Gastroesophageal sphincter (tissue), 4 donors: ENCODE results near the gene LMAN2. TPM values are rescaled to one million over a fixed set of nuclear protein-coding genes. Genes with fewer than 3 reads are reported as not detected.

ENCODE experiments used
- ATAC-seq: fragments of 150-250 bp; one replicate; pipeline ENCODE4 v1.9.1; 2016; ENCODE audit warnings: mild to moderate bottlenecking, moderate library complexity
- H3K27ac ChIP-seq, 4 donors: fragments of 200-600 bp; sonication (generic) in 3 of 4; 1 replicate in 3 of 4; 2 replicates in 1 of 4; pipeline ENCODE4 v1.5.1; 2016 to 2019
- H3K27me3 ChIP-seq: fragments of 200-600 bp; sonication (generic); one replicate; pipeline ENCODE4 v1.5.1; 2019
- H3K36me3 ChIP-seq, 2 donors: fragments of 200-600 bp; sonication (generic); one replicate each; pipeline ENCODE4 v1.5.1; 2019; ENCODE audit warnings: control low read depth in 1 of 2
- H3K4me1 ChIP-seq, 3 donors: fragments of 200-600 bp; sonication (generic); 1 replicate in 2 of 3; 2 replicates in 1 of 3; pipeline ENCODE4 v1.5.1; 2016 to 2019; ENCODE audit warnings: control low read depth in 2 of 3
- H3K4me3 ChIP-seq, 2 donors: fragments of 200-600 bp; sonication (generic); one replicate each; pipeline ENCODE4 v1.5.1; 2019; ENCODE audit warnings: mild to moderate bottlenecking in 1 of 2, moderate library complexity in 1 of 2
- H3K9me3 ChIP-seq, 3 donors: fragments of 200-600 bp; sonication (generic); one replicate each; pipeline ENCODE4 v1.5.1; 2017 to 2019; ENCODE audit warnings: control low read depth in 2 of 3
- CTCF ChIP-seq, 4 experiments: fragments of 200-600 bp in 2 of 4; fragments of 450-650 bp in 2 of 4; sonication (generic) in 1 of 4; IDR thresholded peaks; one replicate each; pipeline ENCODE4 v1.5.1; 2017 to 2019; ENCODE audit warnings: antibody characterized with exemption in 4 of 4, mild to moderate bottlenecking in 2 of 4, moderate library complexity in 2 of 4
- EP300 ChIP-seq: sonication (generic); formaldehyde crosslinking; IDR thresholded peaks from one replicate; pipeline ENCODE4 v1.6.1; 2017; ENCODE audit warnings: antibody characterized with exemption, mild to moderate bottlenecking
- POLR2A ChIP-seq, 2 donors: fragments of 450-650 bp; IDR thresholded peaks; one replicate each; pipeline ENCODE4 v1.6.1; 2017; ENCODE audit warnings: antibody characterized with exemption in 2 of 2, mild to moderate bottlenecking in 2 of 2, moderate library complexity in 1 of 2
- POLR2AphosphoS5 ChIP-seq: sonication (generic); formaldehyde crosslinking; IDR thresholded peaks from one replicate; pipeline ENCODE4 v1.6.1; 2017; ENCODE audit warnings: antibody characterized with exemption
- WGBS, 2 donors: methylation state at CpG; one replicate each; pipeline ENCODE4 v1.1.5; 2018; ENCODE audit warnings: low coverage in 1 of 2; 5-methylcytosine and 5-hydroxymethylcytosine counted together
- total RNA-seq, 4 donors: library from RNA; depleted of rRNA; stranded (reverse); fragments of >200 nt; gene quantifications; one replicate each; pipeline ENCODE4 v1.1.0, GENCODE V29; 2016

Gene LMAN2
- total RNA-seq, 4 donors from 2014 or later, result 78.1 to 147 (median 111) TPM

DNA sequence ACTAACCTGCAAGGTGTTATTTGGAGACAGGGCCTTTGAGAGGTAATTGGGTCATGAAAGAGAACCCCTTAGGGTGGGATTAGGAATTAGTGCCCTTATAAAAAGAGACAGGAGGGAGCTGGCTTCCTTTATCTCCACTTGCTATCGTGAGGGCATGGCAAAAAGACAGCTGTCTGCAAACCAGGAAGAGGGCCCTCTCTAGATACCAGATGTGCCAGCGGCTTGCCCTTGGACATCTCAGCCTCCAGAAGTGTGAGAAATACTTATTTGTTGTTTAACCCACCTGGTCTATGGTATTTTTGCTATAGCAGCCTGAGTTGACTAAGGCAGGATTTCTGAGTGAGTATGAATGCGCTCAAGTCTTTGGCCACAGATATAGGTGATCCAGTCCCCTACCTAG is 5.3 kb upstream of the LMAN2 start:
- Histone ChIP-seq H3K9me3 (no peaks in the 10 kb centered on the region), H3K36me3 (no peaks in the 10 kb centered on the region), H3K27ac (no peak overlapping the region), H3K4me1 (peaks cover 0 to 7% (median 0%) of the 10 kb centered on the region in 3 donors), H3K4me3 (no peak overlapping the region), H3K27me3 (peaks cover 12% of the 10 kb centered on the region)
- ATAC-seq, result no peak
- 74 to 78% methylated on average over 3 of the region's 3 CpGs for WGBS, 2 donors
- TF ChIP-seq EP300 (no peak), POLR2A (IDR thresholded peaks at IDR 0.05) (no peak), POLR2AphosphoS5 (no peak), CTCF (IDR thresholded peaks at IDR 0.05) (no peak)

DNA sequence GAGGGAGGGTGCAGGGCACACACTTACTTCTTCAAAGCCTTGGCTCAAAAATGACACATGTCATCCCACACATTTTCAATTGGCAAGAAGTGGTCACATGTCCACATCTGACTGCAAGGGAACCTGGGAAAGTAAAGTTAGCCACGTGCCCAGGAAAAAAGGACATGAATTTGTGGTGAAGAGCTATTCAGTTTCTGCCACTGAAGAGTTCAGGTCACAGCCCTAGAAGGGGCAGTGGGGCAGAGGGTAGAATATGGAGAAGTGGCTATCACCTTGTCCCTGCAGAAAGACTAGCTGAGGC is 4.3 kb upstream of the LMAN2 start:
- TF ChIP-seq POLR2A (IDR thresholded peaks at IDR 0.05), result no peak
- ATAC-seq, result no peak
- Histone ChIP-seq H3K9me3 (no peaks in the 10 kb centered on the region), H3K4me3 (no peak overlapping the region), H3K27me3 (peaks cover 12% of the 10 kb centered on the region), H3K27ac (no peak overlapping the region), H3K4me1 (peaks cover 0 to 10% (median 1%) of the 10 kb centered on the region in 3 donors), H3K36me3 (no peaks in the 10 kb centered on the region)
- WGBS, 2 donors, result 0 to 8% methylated on average over 1 of the region's 1 CpG

DNA sequence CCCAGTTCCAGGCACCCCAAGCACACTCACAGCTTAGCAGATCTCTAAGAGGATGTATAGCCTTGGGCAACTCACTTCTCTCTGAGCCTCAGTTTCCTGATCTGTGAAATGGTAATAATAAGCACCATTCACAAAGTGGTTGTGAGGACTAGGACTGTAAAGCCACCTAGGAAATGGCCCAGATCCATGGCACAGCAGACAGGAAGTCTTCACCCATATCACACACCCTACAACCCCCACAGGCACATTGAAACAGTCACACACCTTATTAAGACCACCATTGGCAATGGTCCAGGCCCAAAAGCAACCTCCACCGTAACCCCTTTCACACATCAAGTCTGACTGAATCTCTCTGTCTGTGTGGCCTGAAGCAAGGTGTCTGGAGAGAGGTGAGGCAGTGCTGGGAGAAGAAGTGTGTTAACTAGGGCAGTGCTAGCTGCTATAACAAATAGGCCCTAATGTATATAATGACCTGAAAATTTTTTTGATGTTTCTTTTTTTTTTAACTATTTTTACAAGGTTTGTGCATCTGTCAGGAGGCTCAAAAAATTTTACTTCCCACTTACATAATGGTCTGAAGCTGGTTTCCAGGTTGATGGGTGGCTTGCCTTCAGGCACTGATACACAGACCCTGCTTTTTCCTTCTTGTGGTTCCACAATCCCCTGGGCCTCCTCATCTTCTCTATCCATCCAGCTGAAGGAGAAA is 3.8 kb upstream of the LMAN2 start:
- ATAC-seq, result no peak
- Histone ChIP-seq H3K9me3 (no peaks in the 10 kb centered on the region), H3K27me3 (peaks cover 12% of the 10 kb centered on the region), H3K4me3 (no peak overlapping the region), H3K4me1 (peaks cover 0 to 15% (median 6%) of the 10 kb centered on the region in 3 donors), H3K27ac (no peak overlapping the region), H3K36me3 (no peaks in the 10 kb centered on the region)
- WGBS, 2 donors, result 83 to 86% methylated on average over 1 of the region's 1 CpG
- TF ChIP-seq CTCF (IDR thresholded peaks at IDR 0.05) (no peak), POLR2A (IDR thresholded peaks at IDR 0.05) (no peak), POLR2AphosphoS5 (no peak), EP300 (no peak)

GRCh38 chr5:177354711-177355110 is 3.2 kb upstream of the LMAN2 start:
- peaks cover 0 to 21% (median 11%) of the 10 kb centered on the region in 3 donors for H3K4me1 ChIP-seq
- peaks cover 0 to 5% of the 10 kb centered on the region in 2 donors for H3K36me3 ChIP-seq
- no peak overlapping the region for H3K27ac ChIP-seq
- no peak for ATAC-seq
- peaks cover 12% of the 10 kb centered on the region for H3K27me3 ChIP-seq
- no peak overlapping the region for H3K4me3 ChIP-seq
- TF ChIP-seq CTCF (IDR thresholded peaks at IDR 0.05) (no peak), POLR2A (IDR thresholded peaks at IDR 0.05) (no peak), POLR2AphosphoS5 (no peak), EP300 (no peak)
- no peaks in the 10 kb centered on the region for H3K9me3 ChIP-seq
- 68 to 79% methylated on average over 2 to 3 of the region's 3 CpGs for WGBS, 2 donors

- Histone ChIP-seq H3K4me3 (no peak overlapping the region), H3K4me1 (peaks cover 0 to 25% (median 11%) of the 10 kb centered on the region in 3 donors), H3K9me3 (no peaks in the 10 kb centered on the region), H3K27ac (no peak overlapping the region), H3K36me3 (peaks cover 0 to 9% of the 10 kb centered on the region in 2 donors), H3K27me3 (peaks cover 10% of the 10 kb centered on the region)
- TF ChIP-seq POLR2AphosphoS5 (no peak), EP300 (no peak), POLR2A (IDR thresholded peaks at IDR 0.05) (no peak), CTCF (IDR thresholded peaks at IDR 0.05) (no peak)
- ATAC-seq, result no peak
- WGBS, 2 donors, result 83 to 91% methylated on average over 3 of the region's 3 CpGs
These were observed 2.8 kb upstream of the LMAN2 start for GRCh38 chr5:177354256-177354655.
